MM.1S (cell line): ENCODE measurements around the gene RAB11FIP4.

Experiments
- DNase-seq: peaks from one replicate; pipeline ENCODE4 v3.0.0-alpha.2; 2015
- H2AFZ ChIP-seq: fragments of 300-600 bp; sonication (generic); 2 replicates; pipeline ENCODE4 v1.6.0; 2016; ENCODE audit warnings: antibody characterized with exemption, low read length
- H3F3A ChIP-seq: fragments of 300-600 bp; sonication (generic); 2 replicates; pipeline ENCODE4 v1.6.1; 2016; ENCODE audit warnings: mild to moderate bottlenecking, antibody characterized with exemption, low read length, moderate library complexity, mixed read lengths; ENCODE audit not compliant: insufficient read depth
- H3K27ac ChIP-seq: fragments of 300-600 bp; sonication (generic); 2 replicates; pipeline ENCODE4 v1.5.1; 2016; ENCODE audit warnings: mild to moderate bottlenecking, low read length
- H3K27me3 ChIP-seq: fragments of 300-600 bp; sonication (generic); replicated peaks from 2 replicates; pipeline ENCODE4 v1.6.0; 2016; ENCODE audit warnings: low read length; ENCODE audit not compliant: insufficient read depth
- H3K36me3 ChIP-seq: fragments of 300-600 bp; sonication (generic); replicated peaks from 2 replicates; pipeline ENCODE4 v1.6.1; 2016; ENCODE audit warnings: mild to moderate bottlenecking, low read length, mixed read lengths; ENCODE audit not compliant: insufficient read depth
- H3K4me1 ChIP-seq: fragments of 300-600 bp; sonication (generic); 2 replicates; pipeline ENCODE4 v1.6.1; 2016; ENCODE audit warnings: low read length, mixed read lengths
- H3K4me2 ChIP-seq: fragments of 300-600 bp; sonication (generic); 2 replicates; pipeline ENCODE4 v1.6.0; 2016; ENCODE audit warnings: low read depth, low read length
- H3K4me3 ChIP-seq: fragments of 300-600 bp; sonication (generic); 2 replicates; pipeline ENCODE4 v1.5.1; 2016; ENCODE audit warnings: low read length, mixed read lengths
- H3K79me2 ChIP-seq: fragments of 300-600 bp; sonication (generic); 2 replicates; pipeline ENCODE4 v1.6.1; 2016; ENCODE audit warnings: mixed run types, low read length, mixed read lengths
- H3K9ac ChIP-seq: fragments of 300-600 bp; sonication (generic); 2 replicates; pipeline ENCODE4 v1.6.1; 2016; ENCODE audit warnings: low read length, mixed read lengths
- H3K9me2 ChIP-seq: fragments of 300-600 bp; sonication (generic); replicated peaks from 2 replicates; pipeline ENCODE4 v1.6.1; 2016; ENCODE audit warnings: mild to moderate bottlenecking, low read length, mixed read lengths; ENCODE audit not compliant: insufficient read depth
- H3K9me3 ChIP-seq: fragments of 300-600 bp; sonication (generic); replicated peaks from 2 replicates; pipeline ENCODE4 v1.6.1; 2016; ENCODE audit warnings: mild to moderate bottlenecking, low read length, mixed read lengths; ENCODE audit not compliant: insufficient read depth
- H4K20me1 ChIP-seq: fragments of 300-600 bp; sonication (generic); 2 replicates; pipeline ENCODE4 v1.6.1; 2016; ENCODE audit warnings: mild to moderate bottlenecking, low read length, moderate library complexity, mixed read lengths; ENCODE audit not compliant: insufficient read depth
- EZH2 ChIP-seq: fragments of 300-600 bp; sonication (generic); optimal IDR thresholded peaks from 2 replicates; pipeline ENCODE3; 2017; ENCODE audit warnings: low read depth, mild to moderate bottlenecking, antibody characterized with exemption, low read length, mixed read lengths
- EZH2phosphoT487 ChIP-seq: fragments of 300-600 bp; sonication (generic); IDR thresholded peaks from 2 replicates; pipeline ENCODE4 v1.6.1; 2018; ENCODE audit warnings: antibody characterized with exemption, low read length
- TF ChIP-seq, protein P1 (sequence below): fragments of 300-600 bp; sonication (generic); IDR thresholded peaks from 2 replicates; pipeline ENCODE4 v1.5.1; 2016; ENCODE audit warnings: antibody characterized with exemption, low read length, mixed read lengths

The RAB11FIP4 gene

DNA sequence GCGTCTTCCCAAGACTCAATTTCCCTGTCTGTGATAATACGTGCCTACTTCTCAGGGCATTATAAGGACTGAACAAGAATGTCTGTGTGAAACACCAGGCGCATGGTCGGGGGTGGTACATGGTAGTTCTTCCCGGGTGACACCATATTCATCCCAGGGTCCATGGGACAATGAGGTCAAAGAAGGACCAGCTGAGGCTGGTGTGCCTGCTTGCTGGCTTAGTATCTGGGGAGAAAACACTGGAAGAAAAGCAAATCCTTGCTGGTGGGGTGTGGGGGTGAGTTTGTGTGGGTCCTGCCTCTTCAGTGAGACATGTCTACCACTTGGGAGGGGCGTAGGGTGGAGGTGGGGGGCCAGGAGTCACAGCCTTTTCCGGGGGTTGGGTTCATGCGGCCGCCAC lies 174.2 kb downstream of the RAB11FIP4 start:
- Histone ChIP-seq H2AFZ (no peak overlapping the region), H3K9ac (no peak overlapping the region), H3K27ac (no peak overlapping the region), H3K9me3 (no peaks in the 10 kb centered on the region), H3K4me1 (no peaks in the 10 kb centered on the region), H3F3A (no peaks in the 10 kb centered on the region), H3K4me2 (no peak overlapping the region), H4K20me1 (no peaks in the 10 kb centered on the region), H3K79me2 (no peaks in the 10 kb centered on the region), H3K27me3 (no peaks in the 10 kb centered on the region), H3K36me3 (no peaks in the 10 kb centered on the region), H3K9me2 (no peaks in the 10 kb centered on the region), H3K4me3 (no peak overlapping the region)
- no peak for DNase-seq
- TF ChIP-seq, protein P1, sequence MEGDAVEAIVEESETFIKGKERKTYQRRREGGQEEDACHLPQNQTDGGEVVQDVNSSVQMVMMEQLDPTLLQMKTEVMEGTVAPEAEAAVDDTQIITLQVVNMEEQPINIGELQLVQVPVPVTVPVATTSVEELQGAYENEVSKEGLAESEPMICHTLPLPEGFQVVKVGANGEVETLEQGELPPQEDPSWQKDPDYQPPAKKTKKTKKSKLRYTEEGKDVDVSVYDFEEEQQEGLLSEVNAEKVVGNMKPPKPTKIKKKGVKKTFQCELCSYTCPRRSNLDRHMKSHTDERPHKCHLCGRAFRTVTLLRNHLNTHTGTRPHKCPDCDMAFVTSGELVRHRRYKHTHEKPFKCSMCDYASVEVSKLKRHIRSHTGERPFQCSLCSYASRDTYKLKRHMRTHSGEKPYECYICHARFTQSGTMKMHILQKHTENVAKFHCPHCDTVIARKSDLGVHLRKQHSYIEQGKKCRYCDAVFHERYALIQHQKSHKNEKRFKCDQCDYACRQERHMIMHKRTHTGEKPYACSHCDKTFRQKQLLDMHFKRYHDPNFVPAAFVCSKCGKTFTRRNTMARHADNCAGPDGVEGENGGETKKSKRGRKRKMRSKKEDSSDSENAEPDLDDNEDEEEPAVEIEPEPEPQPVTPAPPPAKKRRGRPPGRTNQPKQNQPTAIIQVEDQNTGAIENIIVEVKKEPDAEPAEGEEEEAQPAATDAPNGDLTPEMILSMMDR, result no peak
- no peak for TF ChIP-seq EZH2phosphoT487
- TF ChIP-seq EZH2, result no peak

DNA sequence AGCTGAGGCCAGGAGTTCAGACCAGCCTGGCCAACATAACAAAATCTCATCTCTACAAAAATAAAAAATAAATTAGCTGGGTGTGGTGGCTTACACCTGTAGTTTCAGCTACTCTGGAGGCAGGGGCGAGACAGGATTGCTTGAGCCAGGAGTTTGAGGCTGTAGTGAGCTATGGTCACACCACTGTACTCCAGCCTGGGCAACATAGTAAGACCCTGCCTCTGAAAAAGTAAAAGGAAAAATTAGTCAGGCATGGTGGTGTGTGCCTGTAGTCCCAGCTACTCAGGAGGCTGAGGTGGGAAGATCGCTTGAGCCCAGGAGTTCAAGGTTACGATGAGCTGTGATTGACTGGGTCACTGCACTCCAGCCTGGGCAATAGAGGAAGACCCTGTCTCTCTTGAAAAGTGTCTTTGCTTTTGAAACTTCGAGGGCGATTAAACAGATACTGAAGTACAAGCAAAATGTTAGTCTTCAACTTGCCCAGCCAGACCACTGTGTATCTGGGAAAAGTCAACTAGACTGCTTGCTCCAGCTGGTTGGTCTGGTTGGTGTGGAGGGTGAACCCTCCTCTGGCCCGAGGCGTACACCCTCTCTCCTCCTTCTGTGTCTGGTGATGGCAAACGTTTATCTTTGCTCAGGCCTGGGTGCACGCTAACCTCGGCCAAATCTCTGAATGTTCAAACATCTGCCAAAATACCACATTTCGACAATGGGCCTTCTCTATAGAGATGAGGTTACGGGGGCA lies 174.9 kb downstream of the RAB11FIP4 start:
- no peaks in the 10 kb centered on the region for H3K9me3 ChIP-seq
- no peaks in the 10 kb centered on the region for H3K27me3 ChIP-seq
- no peak overlapping the region for H3K4me2 ChIP-seq
- H3F3A ChIP-seq, result no peaks in the 10 kb centered on the region
- H3K4me1 ChIP-seq, result no peaks in the 10 kb centered on the region
- H2AFZ ChIP-seq, result no peak overlapping the region
- no peaks in the 10 kb centered on the region for H3K9me2 ChIP-seq
- no peak overlapping the region for H3K27ac ChIP-seq
- no peak overlapping the region for H3K4me3 ChIP-seq
- H4K20me1 ChIP-seq, result no peaks in the 10 kb centered on the region
- TF ChIP-seq EZH2, result no peak
- TF ChIP-seq, protein P1, result no peak
- TF ChIP-seq EZH2phosphoT487, result no peak
- no peak for DNase-seq
- no peak overlapping the region for H3K9ac ChIP-seq
- no peaks in the 10 kb centered on the region for H3K79me2 ChIP-seq
- H3K36me3 ChIP-seq, result no peaks in the 10 kb centered on the region

DNA sequence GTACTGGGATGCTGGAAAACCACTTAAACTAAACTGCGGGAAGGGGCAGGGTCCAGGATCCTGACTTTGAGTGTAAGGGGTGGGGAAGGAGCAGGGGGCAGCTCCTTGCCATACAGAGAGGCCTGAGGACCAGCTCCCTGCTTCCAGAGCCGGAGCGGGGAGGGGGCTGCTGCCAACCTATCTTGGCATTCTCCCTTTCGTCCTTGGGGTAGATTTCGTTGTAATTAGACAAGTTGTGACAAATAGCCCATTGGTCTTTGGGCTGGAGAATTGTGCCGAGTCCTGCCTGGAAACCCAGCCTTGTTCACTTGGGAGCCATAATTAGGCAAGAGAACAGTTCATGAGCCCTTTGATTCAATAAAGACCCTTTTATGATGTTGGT lies 175.5 kb downstream of the RAB11FIP4 start:
- Histone ChIP-seq H3K36me3 (no peaks in the 10 kb centered on the region), H3K79me2 (no peaks in the 10 kb centered on the region), H3K9me3 (no peaks in the 10 kb centered on the region), H3K27me3 (no peaks in the 10 kb centered on the region), H3K4me1 (no peaks in the 10 kb centered on the region), H2AFZ (no peak overlapping the region), H3K9me2 (no peaks in the 10 kb centered on the region), H3F3A (no peaks in the 10 kb centered on the region), H3K4me2 (no peak overlapping the region), H3K9ac (no peak overlapping the region), H4K20me1 (no peaks in the 10 kb centered on the region), H3K27ac (no peak overlapping the region), H3K4me3 (no peak overlapping the region)
- TF ChIP-seq, protein P1, result no peak
- no peak for DNase-seq
